Cardiac septum (tissue), 1 donor: ENCODE results near the gene S100PBP. TPM values are rescaled to one million over a fixed set of nuclear protein-coding genes. Genes with fewer than 3 reads are reported as not detected.

Experiments used
- DNase-seq: peaks from one replicate; pipeline ENCODE4 v3.0.0-alpha.2; 2020; ENCODE audit warnings: low spot score
- intact Hi-C: fragments of 100-400 bp; cut with DNase I; formaldehyde crosslinking; loops from one replicate; pipeline ENCODE4 v1.14.0; 2022
- total RNA-seq: library from RNA; stranded (reverse); fragmentation: NEBNext Ultra II Directional; extraction: Animal tissue kit (Norgen Biotek cat#: 25700); gene quantifications from one replicate; pipeline ENCODE4 v1.2.1, GENCODE V29; 2021
- donor health status: DM: no; HTN: no; CAD: no.

S100PBP gene
- total RNA-seq, 1 donor from 2014 or later = 12.5 TPM

DNA sequence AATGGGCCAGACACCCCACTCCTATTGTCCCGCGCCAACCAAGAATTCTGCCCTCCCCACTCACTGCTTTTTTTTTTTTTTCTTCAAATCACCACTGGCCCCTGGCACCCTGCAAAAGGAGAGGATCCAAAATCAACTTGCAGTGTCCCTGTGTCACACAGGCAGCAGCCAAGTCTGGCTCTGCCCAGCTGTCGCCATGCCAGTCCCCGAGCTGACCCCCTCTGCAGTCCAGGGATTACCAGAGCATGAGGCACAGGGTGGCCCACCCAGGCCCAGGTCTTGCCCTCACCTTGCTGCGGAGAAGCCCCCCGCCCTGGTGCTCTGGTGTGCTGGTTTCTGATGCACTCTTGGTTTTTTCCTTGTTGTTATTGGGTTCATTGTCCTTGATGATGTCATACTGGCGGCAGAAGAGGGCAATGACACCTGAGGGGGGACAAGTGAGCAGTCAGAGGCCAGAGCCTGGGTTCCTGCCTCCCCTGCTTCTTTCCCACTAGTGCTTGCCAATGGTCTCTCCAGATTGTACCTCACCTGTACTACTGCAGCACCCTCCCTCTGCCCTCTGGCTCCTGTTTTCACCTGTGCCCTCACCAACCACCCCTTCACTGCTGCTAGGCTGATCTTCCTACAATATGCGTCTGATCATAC, 47.0 kb downstream of the S100PBP start:
- DNase-seq = peak; percentile 22
- intact Hi-C loops = no loop called here

- no peak for DNase-seq
- intact Hi-C loops = no loop called here
Measured at GRCh38 chr1:32865639-32866405, 48.4 kb downstream of the S100PBP start.

DNA sequence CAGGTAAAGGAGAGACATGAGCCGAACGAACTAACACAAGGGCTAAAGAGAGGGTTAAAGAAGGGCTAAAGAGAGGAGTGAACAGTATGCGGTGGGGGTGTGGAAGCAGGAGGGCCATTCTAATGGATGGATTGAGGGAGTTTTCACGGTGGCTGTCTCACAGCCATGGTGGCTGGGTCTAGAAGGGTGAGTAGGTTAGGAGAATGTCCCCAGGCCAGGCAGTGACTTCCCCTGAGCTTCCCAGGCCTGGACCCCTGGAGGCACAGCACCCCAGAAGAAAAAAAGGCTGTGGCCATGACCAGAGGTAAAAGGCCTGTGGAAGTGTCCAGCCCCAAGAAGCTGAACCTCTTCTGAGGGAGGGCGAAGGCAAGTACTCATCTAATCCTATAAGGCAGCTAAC, 49.7 kb downstream of the S100PBP start:
- DNase-seq = peak; percentile 29
- intact Hi-C loops = no loop called here

DNA sequence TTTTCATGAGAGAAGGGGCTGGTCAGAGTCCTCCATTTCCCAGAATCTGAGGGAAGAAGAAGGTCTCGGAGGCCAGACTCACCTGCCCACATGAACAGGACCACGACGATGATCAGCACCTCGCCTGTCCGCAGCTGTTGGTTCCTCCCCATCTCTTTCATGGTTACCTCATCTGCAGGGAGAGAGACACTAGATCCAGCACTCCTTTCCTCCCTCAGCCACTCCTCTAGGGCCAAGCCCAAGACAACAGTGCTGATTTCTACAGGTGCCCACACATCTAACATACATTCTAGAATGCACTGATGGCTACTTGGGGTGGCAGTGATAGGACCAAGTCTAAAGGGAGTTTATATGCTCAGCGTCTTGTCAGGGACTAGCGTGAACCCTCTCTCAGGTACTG, 50.2 kb downstream of the S100PBP start:
- DNase-seq = no peak
- intact Hi-C loops = no loop called here

DNA sequence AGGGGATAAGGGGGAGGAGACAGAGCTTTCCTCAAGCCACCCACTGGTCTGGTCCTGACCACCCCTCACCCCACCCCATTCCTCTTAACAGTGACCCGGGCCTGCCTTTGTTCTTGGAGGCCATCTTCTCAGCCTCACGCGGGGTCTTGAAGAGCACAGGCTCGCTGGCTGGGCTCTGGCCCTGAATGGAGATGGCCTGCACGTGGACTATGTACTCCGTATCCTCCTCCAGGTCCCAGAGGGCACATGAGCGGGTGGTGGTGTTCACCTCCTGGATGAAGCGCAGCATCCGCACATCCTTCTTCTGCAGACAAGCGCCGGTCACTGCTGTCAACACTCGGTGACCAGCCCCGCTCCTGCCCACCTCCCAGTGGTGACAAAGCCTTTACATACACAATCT, 50.6 kb downstream of the S100PBP start:
- intact Hi-C loops = no loop called here
- DNase-seq = peak; percentile 41

- DNase-seq = no peak
- intact Hi-C loops = no loop called here
Measured at GRCh38 chr1:32868806-32869455, 51.5 kb downstream of the S100PBP start.

GRCh38 chr1:32869923-32870614, 52.6 kb downstream of the S100PBP start:
- intact Hi-C loops = loop anchor here (5.0 kb wide), 2 partner anchors 53 to 158 kb away; partner anchors contain the start of genes S100PBP and YARS1
- DNase-seq = peak; percentile 44

GRCh38 chr1:32870615-32871363, 53.3 kb downstream of the S100PBP start, which contains the start of gene FNDC5:
FNDC5 (minus strand) TSS chr1:32870912.
- no peak for DNase-seq
- intact Hi-C loops = loop anchor here (5.0 kb wide), 2 partner anchors 53 to 158 kb away; partner anchors contain the start of genes S100PBP and YARS1

DNA sequence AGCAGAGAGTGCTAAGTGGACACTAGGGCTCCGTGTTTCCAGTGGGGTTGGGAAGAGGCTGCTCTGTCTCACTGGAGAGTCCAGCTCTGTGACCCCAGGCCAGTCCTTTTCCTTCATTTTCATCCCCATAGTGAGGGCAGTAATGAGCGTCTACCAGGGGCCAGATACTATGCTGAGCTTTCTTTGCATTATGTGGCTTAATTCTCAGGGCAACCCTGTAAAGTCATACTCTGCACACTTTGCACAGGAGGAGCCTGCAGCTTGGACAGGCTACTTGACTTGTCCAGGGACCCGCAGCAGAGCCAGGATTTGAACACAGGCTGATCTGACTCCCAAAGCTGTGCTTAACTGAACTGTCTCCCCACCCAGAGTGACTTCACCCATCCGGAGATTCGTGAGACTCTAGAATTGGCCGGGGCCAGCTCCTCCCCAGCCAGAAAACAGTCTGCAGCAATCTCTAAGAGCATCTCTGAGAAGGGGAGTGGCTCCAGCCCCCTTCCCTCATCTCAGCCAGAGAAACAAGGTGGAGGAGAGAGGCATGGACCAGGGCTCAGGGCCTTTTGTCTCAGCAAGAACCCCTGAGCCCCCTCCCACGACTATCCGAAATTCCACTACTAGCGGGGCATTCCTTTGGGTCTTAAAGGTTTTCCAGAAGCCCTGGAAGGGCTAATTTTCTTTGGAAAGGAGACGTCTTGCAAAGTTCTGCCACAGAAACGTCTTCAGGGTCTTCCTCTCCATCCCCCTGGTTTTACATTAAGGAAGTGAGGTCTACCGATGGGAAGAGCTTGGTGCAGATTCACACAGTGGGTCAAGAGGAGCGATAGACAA, 54.1 kb downstream of the S100PBP start:
- DNase-seq = no peak
- intact Hi-C loops = loop anchor here (5.0 kb wide), 2 partner anchors 54 to 159 kb away; partner anchors contain the start of genes S100PBP and YARS1

DNA sequence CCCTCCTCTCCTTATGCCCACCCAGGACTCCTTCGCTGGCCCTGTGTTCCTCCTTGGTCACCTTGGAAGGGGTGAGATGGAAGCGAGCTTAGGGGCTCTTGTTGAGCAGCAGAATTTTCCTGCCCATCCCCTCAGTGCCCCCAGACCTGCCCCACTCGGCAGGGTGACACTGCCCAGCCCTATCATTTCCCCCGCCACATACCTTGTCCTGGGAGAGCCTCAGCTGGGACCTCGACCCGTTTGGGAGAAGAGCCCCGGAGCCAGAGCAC, 54.7 kb downstream of the S100PBP start:
- DNase-seq = no peak
- intact Hi-C loops = loop anchor here (5.0 kb wide), 2 partner anchors 55 to 160 kb away; partner anchors contain the start of genes S100PBP and YARS1

- intact Hi-C loops = loop anchor here (5.0 kb wide), 2 partner anchors 56 to 161 kb away; partner anchors contain the start of genes S100PBP and YARS1
- DNase-seq = peak; percentile 70
Measured at GRCh38 chr1:32873484-32873883, 56.0 kb downstream of the S100PBP start.

DNA sequence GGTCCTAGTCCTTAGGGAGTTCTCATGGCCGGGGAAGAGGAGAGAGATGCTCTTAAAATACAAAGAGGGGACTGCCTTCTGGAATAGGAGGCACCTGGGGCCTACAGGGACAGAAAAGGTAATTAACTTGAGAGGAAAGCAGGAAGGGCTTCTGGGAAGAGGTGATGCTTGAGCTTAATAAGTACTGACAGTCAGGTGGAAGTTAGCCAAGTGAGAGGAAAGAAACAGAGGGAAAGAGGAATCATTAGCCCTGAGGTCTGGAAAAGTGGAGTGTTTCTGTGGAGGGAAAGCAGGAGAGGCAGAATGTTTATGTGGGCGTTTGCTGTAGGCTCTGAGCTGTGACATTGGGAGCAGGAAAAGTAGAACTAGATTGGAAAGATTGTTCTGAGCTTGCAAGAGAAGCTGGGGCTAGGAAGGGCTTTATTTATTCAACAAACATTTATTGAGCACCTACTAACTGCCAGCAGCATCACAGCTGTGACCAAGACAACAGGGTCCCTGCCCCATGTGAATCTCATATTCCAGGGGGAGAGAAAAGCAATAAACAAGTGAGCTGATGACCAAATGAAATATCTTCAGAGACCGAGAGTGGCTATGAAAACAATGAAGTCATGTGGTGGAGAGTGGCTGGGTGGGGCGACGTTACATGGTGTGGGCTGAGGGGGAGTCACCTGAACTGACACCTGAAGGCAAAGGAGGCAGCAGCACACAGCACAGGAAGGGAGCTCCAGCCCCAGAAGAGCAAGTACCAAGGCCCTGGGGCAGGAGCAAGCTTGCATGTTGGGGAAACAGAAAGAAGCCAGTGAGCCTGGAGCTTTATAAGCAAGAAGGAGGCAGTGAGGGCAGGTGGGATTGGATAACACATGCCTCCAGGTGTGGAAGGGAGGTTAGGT, 57.7 kb downstream of the S100PBP start:
- intact Hi-C loops = loop anchor here (5.0 kb wide), 3 partner anchors 47 to 163 kb away; partner anchors contain the start of genes S100PBP and YARS1
- DNase-seq = peak; percentile 38

DNA sequence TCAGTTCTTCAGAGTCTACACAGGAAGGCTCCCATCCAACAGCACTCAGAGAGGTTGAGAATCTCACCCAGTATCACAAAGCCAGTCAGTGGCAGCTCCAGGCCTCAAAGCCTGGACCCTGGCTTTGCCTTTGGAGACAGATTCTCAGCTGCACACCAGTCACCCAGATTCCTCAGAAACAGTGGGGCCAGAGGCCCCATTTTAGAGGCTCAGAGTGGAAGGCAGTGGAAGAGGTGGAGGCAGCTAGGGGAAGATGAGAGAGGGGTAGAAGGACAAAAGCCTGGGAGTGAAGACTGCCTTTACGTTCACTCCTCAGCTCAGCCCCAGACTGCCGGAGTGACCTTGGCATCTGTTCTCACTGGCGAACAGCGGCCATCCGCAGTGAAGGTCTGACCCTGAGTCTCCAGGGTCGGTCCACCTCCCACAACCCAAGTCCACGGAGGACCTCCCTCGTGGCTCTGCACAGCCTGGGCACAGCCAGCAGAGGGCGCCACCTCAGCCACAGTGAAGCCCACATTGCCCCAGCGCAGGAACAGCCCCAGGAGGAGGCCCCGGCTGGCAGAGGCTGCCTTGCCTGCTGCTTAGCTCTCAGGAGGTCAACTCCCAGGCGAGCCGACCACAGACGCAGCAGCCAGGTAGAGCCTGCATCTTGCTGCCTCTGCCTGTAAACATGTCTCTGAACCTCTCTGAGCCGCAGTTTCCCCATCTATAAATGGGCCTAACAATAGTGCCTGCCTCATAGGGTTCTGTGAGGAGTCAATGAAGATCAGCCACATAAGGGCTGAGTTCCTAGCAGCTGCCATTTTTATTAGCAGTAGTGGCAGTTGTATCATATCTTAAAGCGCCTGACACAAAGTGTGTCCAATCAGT, 59.1 kb downstream of the S100PBP start:
- intact Hi-C loops = loop anchor here (2.0 to 5.0 kb wide), 2 partner anchors 46 to 210 kb away; no protein-coding TSS in a partner anchor
- peak; percentile 85 for DNase-seq

DNA sequence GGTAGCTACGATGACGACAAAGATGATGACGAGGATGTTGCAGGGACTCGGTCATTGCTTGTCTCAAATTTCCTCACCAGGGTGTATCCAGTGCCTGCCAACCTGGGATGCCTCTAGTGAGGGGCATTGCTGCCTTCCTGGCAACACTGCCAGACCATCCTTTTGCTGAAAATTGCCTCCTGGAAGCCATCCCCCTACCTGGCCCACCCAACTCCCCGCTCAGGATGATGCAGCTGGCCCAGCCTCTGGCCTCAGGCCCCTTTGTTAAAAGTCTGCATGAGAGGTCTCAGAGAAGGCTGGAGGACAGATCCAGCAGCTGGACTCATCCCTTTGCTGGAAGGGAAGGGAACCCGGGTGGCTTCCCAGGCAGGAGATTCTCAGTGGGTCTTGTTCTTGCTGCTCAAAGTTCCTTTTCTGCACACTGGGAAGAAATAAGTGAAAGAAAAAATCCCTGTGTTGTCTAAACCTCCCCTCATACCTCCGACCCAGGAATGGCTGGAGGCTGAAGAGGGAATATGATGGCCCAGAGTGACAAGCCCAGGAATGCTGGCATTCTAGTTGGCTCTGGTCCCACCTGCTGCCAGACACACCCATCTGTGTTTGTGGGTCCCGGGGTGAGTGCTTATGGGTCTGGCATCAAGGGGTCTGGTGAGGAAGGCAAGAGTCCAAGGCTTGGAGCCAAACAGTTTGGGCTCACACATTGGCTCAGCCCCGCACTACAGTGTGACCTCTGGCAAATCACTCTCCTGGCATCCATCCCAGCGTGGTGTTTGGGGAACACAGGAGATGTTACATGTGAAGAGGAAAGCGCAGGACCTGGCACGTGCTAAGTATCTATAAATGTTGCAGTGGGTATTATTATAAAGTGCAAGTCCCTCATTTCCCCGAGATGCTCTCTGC, 60.0 kb downstream of the S100PBP start:
- intact Hi-C loops = loop anchor here (2.0 to 5.0 kb wide), 2 partner anchors 45 to 209 kb away; no protein-coding TSS in a partner anchor
- peak; percentile 76 for DNase-seq

- peak; percentile 53 for DNase-seq
- intact Hi-C loops = loop anchor here (5.0 kb wide), 1 partner anchor 44 kb away; no protein-coding TSS in a partner anchor
Measured at GRCh38 chr1:32878183-32878582, 60.7 kb downstream of the S100PBP start.
